SK-N-SH (cell line): ENCODE measurements around the gene MAP7D2.

ENCODE experiments used
- EZH2phosphoT487 ChIP-seq: fragments of 200-600 bp; sonication (generic); IDR thresholded peaks from 2 replicates; pipeline ENCODE4 v1.6.1; 2017; ENCODE audit warnings: low read depth, mixed run types, mild to moderate bottlenecking, antibody characterized with exemption, moderate library complexity, borderline replicate concordance
- FOSL2 ChIP-seq: IDR thresholded peaks from 2 replicates; pipeline ENCODE4 v1.4.0; 2012; ENCODE audit warnings: low read depth, mild to moderate bottlenecking, moderate library complexity, borderline replicate concordance
- POLR2AphosphoS5 ChIP-seq: IDR thresholded peaks from 2 replicates; pipeline ENCODE4 v1.6.1; 2012; ENCODE audit warnings: low read depth, low read length
- RAD21 ChIP-seq: IDR thresholded peaks from 2 replicates; pipeline ENCODE4 v1.6.1; 2012; ENCODE audit warnings: mild to moderate bottlenecking, low read length
- RCOR1 ChIP-seq: fragments of 150-350 bp; IDR thresholded peaks from 2 replicates; pipeline ENCODE4 v1.6.1; 2017; ENCODE audit warnings: antibody characterized with exemption, low read length
- RFX5 ChIP-seq: IDR thresholded peaks from 2 replicates; pipeline ENCODE4 v1.6.1; 2012; ENCODE audit warnings: mild to moderate bottlenecking, improper control_type of control experiment, low read length
- TEAD4 ChIP-seq: IDR thresholded peaks from 2 replicates; pipeline ENCODE4 v1.4.0; 2012; ENCODE audit warnings: mild to moderate bottlenecking, borderline replicate concordance; ENCODE audit not compliant: insufficient read depth
- TF ChIP-seq, protein P1 (sequence below): fragments of 150-350 bp; IDR thresholded peaks from 2 replicates; pipeline ENCODE4 v1.6.1; 2017; ENCODE audit warnings: antibody characterized with exemption, low read length, low read depth, borderline replicate concordance
- TF ChIP-seq, protein P2 (sequence below): fragments of 200-600 bp; sonication (generic); IDR thresholded peaks from 2 replicates; pipeline ENCODE4 v1.6.1; 2017; ENCODE audit warnings: antibody characterized with exemption, mild to moderate bottlenecking, moderate library complexity
- TF ChIP-seq, protein P3 (sequence below): IDR thresholded peaks from 2 replicates; pipeline ENCODE4 v1.4.0; 2012; ENCODE audit warnings: low read depth, borderline replicate concordance

DNA sequence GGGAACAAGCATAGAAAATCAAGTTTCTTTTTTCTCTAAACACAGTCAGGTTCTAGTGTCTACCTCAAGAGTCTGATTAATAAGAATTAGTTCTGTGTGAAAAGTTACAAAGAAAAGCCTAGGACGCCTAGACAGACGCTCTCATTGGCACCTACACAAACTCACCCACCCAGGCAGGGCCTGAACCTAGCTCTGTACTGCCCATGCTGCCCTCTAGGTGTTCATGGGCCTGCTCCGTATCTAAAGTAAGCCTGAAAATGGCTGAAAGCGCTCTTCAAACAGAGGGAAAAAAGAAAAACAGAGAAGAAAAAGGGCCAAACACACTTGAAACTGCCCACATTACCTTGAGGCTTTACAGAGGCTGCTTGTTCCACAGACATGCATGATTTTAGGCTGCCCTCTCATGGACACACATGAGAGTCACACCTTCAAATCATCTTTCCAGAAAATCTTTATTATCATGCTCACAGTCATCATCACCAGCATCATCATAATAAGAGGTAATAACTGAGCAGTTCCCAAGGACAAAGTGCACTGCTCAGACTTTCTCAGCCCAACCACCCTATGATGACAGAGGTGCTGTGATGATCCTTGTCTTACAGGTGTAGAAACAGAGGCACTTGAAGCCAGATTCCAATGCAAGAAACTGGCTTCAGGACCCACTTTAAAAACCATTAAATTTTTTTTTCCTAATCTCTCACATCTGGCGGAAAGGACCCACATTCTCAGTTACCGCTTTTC is 49.6 kb downstream of the MAP7D2 start:
- TF ChIP-seq RFX5 (no peak), TEAD4 (no peak), POLR2AphosphoS5 (no peak), RAD21 (peak; percentile 87), FOSL2 (no peak), RCOR1 (no peak), EZH2phosphoT487 (no peak)
- TF ChIP-seq, protein P1, sequence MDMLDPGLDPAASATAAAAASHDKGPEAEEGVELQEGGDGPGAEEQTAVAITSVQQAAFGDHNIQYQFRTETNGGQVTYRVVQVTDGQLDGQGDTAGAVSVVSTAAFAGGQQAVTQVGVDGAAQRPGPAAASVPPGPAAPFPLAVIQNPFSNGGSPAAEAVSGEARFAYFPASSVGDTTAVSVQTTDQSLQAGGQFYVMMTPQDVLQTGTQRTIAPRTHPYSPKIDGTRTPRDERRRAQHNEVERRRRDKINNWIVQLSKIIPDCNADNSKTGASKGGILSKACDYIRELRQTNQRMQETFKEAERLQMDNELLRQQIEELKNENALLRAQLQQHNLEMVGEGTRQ, result no peak
- TF ChIP-seq, protein P2, sequence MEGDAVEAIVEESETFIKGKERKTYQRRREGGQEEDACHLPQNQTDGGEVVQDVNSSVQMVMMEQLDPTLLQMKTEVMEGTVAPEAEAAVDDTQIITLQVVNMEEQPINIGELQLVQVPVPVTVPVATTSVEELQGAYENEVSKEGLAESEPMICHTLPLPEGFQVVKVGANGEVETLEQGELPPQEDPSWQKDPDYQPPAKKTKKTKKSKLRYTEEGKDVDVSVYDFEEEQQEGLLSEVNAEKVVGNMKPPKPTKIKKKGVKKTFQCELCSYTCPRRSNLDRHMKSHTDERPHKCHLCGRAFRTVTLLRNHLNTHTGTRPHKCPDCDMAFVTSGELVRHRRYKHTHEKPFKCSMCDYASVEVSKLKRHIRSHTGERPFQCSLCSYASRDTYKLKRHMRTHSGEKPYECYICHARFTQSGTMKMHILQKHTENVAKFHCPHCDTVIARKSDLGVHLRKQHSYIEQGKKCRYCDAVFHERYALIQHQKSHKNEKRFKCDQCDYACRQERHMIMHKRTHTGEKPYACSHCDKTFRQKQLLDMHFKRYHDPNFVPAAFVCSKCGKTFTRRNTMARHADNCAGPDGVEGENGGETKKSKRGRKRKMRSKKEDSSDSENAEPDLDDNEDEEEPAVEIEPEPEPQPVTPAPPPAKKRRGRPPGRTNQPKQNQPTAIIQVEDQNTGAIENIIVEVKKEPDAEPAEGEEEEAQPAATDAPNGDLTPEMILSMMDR, result peak; percentile 73
- TF ChIP-seq, protein P3, sequence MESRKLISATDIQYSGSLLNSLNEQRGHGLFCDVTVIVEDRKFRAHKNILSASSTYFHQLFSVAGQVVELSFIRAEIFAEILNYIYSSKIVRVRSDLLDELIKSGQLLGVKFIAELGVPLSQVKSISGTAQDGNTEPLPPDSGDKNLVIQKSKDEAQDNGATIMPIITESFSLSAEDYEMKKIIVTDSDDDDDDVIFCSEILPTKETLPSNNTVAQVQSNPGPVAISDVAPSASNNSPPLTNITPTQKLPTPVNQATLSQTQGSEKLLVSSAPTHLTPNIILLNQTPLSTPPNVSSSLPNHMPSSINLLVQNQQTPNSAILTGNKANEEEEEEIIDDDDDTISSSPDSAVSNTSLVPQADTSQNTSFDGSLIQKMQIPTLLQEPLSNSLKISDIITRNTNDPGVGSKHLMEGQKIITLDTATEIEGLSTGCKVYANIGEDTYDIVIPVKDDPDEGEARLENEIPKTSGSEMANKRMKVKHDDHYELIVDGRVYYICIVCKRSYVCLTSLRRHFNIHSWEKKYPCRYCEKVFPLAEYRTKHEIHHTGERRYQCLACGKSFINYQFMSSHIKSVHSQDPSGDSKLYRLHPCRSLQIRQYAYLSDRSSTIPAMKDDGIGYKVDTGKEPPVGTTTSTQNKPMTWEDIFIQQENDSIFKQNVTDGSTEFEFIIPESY, result no peak
